Measurements from ENCODE around the gene IDH2. TPM values are rescaled to one million over a fixed set of nuclear protein-coding genes. Genes with fewer than 3 reads are reported as not detected.
"Not testable (repeated sequence)": the region's sequence is repeated elsewhere in the genome, so short reads cannot be mapped to it uniquely, and the experiment has no call there.

IDH2 gene
- 44.6 TPM for total RNA-seq

DNA sequence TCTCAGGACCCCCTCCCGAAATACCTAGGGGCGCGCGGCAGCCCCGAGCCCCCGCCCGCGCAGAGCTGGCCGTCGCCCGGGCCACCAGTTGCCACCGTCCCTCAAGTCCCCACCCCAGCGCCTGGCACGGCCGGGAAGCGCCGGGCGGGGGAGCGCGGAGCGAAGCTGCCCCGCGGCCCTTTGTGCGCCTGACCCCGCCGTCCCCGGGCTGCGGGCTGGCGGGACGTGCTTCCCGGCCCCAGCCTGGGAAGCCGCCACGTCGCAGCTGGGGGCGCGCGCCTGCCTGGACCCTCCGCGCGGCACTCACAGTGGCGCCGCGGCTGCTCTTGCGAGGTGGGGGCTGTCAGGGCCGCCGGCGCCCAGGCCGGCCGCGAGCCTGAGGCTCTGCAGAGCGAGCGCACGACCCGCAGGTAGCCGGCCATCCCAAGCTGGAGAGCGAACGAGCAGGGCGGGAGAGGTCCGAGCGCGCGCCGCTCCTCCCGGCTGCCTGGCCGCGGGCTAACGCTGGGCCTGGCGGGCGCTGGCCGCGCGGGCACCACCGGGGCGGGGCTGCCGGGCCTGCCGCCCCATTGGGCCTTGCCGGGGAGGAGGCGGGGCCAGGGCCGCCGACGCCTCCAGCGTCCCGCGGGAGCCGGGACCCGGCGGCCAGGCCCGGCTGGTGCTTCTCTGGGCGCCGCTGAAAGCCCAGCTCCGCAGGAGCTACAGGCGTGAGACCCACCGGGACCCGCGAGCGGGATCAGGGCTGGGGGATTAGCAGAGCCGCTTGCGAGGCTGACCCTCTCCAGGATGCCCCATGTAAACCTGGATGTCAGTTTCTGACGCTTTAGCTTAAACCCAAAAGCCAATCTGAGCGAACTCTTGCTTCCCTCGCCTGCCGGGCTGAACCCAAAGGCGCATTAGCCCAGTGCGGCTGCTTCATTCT lies at the start of gene IDH2:
IDH2 (minus strand) TSS at position 500 of the 922 bp plus-strand sequence; CDS start at position 422, 78 bp downstream.
- peak within 1 kb of the TSS; percentile 78 for H3K4me3 ChIP-seq (ENCODE audit: low read length)
- H3K4me1 ChIP-seq (ENCODE audit: insufficient read depth, low read length): peaks cover 50% of the 10 kb centered on the region
- no peaks in the 10 kb centered on the region for H3K9me3 ChIP-seq (ENCODE audit: low read depth, low read length)
- H3K27me3 ChIP-seq (ENCODE audit: insufficient read depth, low read length): no peaks in the 10 kb centered on the region

DNA sequence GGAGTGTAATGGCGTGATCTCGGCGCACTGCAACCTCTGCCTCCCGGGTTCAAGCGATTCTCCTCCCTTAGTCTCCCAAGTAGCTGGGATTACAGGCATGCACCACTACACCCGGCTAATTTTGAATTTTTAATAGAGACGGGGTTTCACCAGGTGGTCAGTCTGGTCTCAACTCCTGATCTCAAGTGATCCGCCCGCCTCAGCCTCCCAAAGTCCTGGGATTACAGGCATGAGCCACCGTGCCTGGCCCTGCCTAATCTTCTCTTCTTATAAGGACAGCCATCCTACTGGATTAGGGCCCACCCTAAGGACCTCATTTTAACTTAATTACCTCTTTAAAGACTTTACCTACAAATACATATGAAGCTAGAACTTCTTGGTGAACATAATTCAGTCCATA lies 48.3 kb upstream of the IDH2 start:
- H3K9me3 ChIP-seq (ENCODE audit: low read depth, low read length); H3K27me3 ChIP-seq (ENCODE audit: insufficient read depth, low read length); H3K4me3 ChIP-seq (ENCODE audit: low read length); H3K4me1 ChIP-seq (ENCODE audit: insufficient read depth, low read length): not testable (repeated sequence)

- Histone ChIP-seq H3K4me1 (ENCODE audit: insufficient read depth, low read length) (no peaks in the 10 kb centered on the region), H3K27me3 (ENCODE audit: insufficient read depth, low read length) (no peaks in the 10 kb centered on the region), H3K4me3 (ENCODE audit: low read length) (no peak overlapping the region), H3K9me3 (ENCODE audit: low read depth, low read length) (no peaks in the 10 kb centered on the region)
Measured at GRCh38 chr15:90149609-90150340, 47.5 kb upstream of the IDH2 start.

- H3K27me3 ChIP-seq (ENCODE audit: insufficient read depth, low read length); H3K9me3 ChIP-seq (ENCODE audit: low read depth, low read length): not testable (repeated sequence)
Measured at GRCh38 chr15:90146198-90146761, 44.0 kb upstream of the IDH2 start.

DNA sequence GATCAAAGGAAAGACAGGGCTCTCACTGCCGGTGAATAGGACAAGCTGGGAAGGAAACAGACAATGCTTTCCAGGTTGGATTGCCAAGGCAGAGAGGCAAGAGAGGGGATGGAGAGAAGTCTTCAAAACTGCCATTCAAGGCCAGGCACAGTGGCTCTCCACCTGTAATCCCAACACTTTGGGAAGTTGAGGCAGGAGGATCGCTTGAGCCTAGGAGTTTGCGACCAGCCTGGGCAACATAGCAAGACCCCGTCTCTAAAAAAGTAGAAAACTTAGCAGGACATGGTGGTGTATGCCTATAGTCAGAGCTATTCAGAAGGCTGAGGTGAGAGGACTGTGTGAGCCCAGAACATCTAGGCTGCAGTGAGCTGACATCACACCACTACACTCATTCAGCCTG lies 43.5 kb upstream of the IDH2 start:
- no peaks in the 10 kb centered on the region for H3K9me3 ChIP-seq (ENCODE audit: low read depth, low read length)
- H3K4me1 ChIP-seq (ENCODE audit: insufficient read depth, low read length): peaks cover 18% of the 10 kb centered on the region
- no peaks in the 10 kb centered on the region for H3K27me3 ChIP-seq (ENCODE audit: insufficient read depth, low read length)
- no peak overlapping the region for H3K4me3 ChIP-seq (ENCODE audit: low read length)

More at GRCh38 chr15:90146198-90146761, 44.0 kb upstream of the IDH2 start:
- H3K4me1 ChIP-seq (ENCODE audit: insufficient read depth, low read length): peaks cover 18% of the 10 kb centered on the region
- not testable (repeated sequence) for H3K4me3 ChIP-seq (ENCODE audit: low read length)

DNA sequence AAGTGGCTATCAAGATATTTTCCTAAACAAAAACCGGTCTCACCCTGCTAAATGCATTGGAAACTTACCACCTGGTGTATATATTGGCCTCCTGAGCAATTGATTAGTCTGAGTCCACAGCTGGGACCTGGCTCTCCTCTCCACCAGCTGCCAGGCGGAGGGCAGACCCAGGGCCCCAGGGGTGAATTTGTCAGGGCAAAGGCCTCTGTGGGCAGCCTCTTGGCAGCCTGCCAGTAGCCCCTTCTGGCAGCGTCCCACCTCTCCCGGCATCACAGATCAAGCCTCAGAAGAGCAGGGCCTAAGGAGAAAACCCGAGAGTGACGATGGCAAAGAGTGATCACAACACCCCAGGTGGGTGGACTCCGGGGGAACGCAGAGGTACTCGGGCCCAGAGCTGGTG lies 43.0 kb upstream of the IDH2 start:
- Histone ChIP-seq H3K4me1 (ENCODE audit: insufficient read depth, low read length) (peaks cover 18% of the 10 kb centered on the region), H3K9me3 (ENCODE audit: low read depth, low read length) (no peaks in the 10 kb centered on the region), H3K27me3 (ENCODE audit: insufficient read depth, low read length) (no peaks in the 10 kb centered on the region), H3K4me3 (ENCODE audit: low read length) (no peak overlapping the region)

GRCh38 chr15:90143166-90143655 lies 40.9 kb upstream of the IDH2 start:
- H3K4me1 ChIP-seq (ENCODE audit: insufficient read depth, low read length): peaks cover 18% of the 10 kb centered on the region
- H3K9me3 ChIP-seq (ENCODE audit: low read depth, low read length): no peaks in the 10 kb centered on the region
- H3K4me3 ChIP-seq (ENCODE audit: low read length): no peak overlapping the region
- H3K27me3 ChIP-seq (ENCODE audit: insufficient read depth, low read length): no peaks in the 10 kb centered on the region

DNA sequence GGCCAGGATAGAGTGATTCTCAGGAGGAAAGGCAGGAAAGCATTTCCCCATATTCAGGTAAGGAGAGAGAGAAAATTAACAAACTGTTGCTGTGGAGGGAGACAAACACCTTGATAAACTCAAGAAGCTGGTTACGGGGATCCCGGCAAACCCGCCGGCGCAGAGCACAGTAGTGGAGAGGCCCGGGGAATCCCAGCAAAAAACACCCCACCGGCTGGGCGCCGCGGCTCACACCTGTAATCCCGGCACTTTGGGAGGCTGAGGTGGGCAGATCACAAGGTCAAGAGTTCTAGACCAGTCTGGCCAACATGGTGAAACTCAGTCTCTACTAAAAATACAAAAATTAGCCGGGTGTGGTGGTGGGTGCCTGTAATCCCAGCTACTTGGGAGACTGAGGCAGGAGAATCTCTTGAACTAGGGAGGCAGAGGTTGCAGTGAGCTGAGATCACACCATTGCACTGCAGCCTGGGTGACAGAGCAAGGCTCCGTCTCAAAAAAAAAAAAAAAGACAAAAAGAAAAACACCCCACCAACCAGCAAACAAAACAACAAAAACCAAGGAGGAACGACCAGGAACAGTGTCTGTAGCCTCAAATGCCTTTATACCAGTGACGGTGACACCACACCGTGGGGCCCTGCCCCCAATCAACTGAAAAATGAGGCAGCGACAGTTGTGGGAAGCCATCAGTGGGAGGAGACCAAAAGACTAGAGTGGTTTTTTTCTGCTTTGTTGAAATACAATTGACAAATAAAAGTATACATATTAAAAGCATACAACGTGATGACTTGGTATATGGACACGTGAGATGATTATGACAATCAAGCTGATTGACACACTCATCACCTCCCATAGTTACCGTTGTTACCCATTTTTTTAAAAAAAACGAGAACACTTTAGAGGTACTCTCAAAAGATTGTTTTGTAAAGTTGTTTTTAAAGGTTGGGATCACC lies 40.2 kb upstream of the IDH2 start:
- H3K4me3 ChIP-seq (ENCODE audit: low read length): no peak overlapping the region
- H3K4me1 ChIP-seq (ENCODE audit: insufficient read depth, low read length): peaks cover 18% of the 10 kb centered on the region
- no peaks in the 10 kb centered on the region for H3K9me3 ChIP-seq (ENCODE audit: low read depth, low read length)
- no peaks in the 10 kb centered on the region for H3K27me3 ChIP-seq (ENCODE audit: insufficient read depth, low read length)

GRCh38 chr15:90141646-90142045 lies 39.4 kb upstream of the IDH2 start:
- Histone ChIP-seq H3K9me3 (ENCODE audit: low read depth, low read length) (no peaks in the 10 kb centered on the region), H3K27me3 (ENCODE audit: insufficient read depth, low read length) (no peaks in the 10 kb centered on the region), H3K4me3 (ENCODE audit: low read length) (no peak overlapping the region), H3K4me1 (ENCODE audit: insufficient read depth, low read length) (peaks cover 18% of the 10 kb centered on the region)

DNA sequence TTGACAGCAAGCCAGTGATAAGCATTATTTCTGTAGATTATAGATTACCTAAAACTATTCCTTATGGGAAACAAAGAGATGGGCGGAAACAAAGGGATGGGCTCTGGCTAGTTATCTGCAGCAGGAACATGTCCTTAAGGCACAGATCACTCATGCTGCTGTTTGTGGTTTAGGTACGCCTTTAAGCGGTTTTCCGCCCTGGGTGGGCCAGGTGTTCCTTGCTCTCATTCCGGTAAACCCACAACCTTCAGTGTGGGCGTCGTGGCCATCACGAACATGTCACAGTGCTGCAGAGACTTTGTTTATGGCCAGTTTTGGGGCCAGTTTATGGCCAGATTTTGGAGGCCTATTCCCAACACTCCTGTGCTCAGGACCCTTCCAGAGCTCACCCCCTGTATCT lies 37.3 kb upstream of the IDH2 start:
- H3K27me3 ChIP-seq (ENCODE audit: insufficient read depth, low read length); H3K9me3 ChIP-seq (ENCODE audit: low read depth, low read length); H3K4me3 ChIP-seq (ENCODE audit: low read length): not testable (repeated sequence)
- H3K4me1 ChIP-seq (ENCODE audit: insufficient read depth, low read length): peaks cover 18% of the 10 kb centered on the region

DNA sequence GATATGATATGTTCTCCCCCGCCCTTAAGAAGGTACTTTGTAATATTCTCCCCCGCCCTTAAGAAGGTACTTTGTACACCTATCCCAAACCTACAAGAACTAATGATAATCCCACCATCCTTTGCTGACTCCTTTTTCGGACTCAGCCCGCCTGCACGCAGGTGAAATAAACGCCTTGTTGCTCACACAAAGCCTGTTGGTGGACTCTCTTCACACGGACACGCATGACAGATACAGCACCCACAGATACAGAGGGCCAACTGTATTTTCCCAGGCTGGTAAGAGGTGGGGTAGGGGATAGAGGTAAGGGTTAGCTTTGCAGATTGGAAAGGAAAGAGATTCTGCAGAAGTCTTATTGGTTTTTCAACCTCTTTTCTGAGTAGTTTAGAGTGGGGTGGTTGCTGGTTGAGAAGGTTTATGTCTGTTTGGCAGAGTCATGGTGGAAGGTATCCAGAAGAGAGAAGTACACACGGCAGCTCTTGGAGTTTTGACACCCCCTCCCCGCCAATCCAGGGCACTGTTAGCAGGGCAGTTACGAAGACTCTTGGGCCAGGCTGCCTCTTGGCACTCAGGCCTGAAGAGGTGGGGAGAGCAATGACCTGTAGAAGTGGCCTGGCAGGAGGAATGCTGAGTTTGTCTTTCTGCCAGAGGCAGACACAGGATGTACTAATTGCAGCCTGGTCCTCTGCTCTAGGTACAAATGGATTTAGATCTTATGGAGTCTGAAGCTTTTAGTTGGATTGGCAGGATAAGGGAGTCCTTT lies 36.0 kb upstream of the IDH2 start:
- Histone ChIP-seq H3K9me3 (ENCODE audit: low read depth, low read length) (no peaks in the 10 kb centered on the region), H3K4me1 (ENCODE audit: insufficient read depth, low read length) (peaks cover 15% of the 10 kb centered on the region), H3K4me3 (ENCODE audit: low read length) (no peak overlapping the region), H3K27me3 (ENCODE audit: insufficient read depth, low read length) (no peaks in the 10 kb centered on the region)

DNA sequence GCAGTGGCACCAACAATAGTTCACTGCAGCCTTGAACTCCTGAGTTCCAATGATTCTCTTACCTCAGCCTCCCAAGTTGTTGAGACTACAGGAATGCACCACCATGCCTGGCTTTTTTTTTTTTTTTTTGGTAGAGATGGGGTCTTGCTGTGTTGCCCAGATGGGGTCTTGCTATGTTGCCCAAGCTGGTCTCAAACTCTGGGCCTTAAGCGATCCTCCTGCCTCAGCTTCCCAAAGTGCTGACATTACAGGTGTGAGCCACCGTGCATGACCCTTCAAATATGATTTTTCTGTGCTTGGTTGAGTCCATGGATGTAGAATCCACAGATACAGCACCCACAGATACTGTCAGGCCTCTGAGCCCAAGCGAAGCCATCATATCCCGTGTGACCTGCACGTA lies 30.2 kb upstream of the IDH2 start:
- Histone ChIP-seq H3K9me3 (ENCODE audit: low read depth, low read length) (no peaks in the 10 kb centered on the region), H3K27me3 (ENCODE audit: insufficient read depth, low read length) (no peaks in the 10 kb centered on the region), H3K4me1 (ENCODE audit: insufficient read depth, low read length) (no peaks in the 10 kb centered on the region), H3K4me3 (ENCODE audit: low read length) (no peak overlapping the region)

- Histone ChIP-seq H3K4me1 (ENCODE audit: insufficient read depth, low read length) (no peaks in the 10 kb centered on the region), H3K27me3 (ENCODE audit: insufficient read depth, low read length) (peaks cover 3% of the 10 kb centered on the region), H3K9me3 (ENCODE audit: low read depth, low read length) (no peaks in the 10 kb centered on the region), H3K4me3 (ENCODE audit: low read length) (no peak overlapping the region)
Measured at GRCh38 chr15:90131848-90132247, 29.6 kb upstream of the IDH2 start.

- Histone ChIP-seq H3K4me1 (ENCODE audit: insufficient read depth, low read length) (no peaks in the 10 kb centered on the region), H3K27me3 (ENCODE audit: insufficient read depth, low read length) (peaks cover 5% of the 10 kb centered on the region), H3K4me3 (ENCODE audit: low read length) (no peak overlapping the region), H3K9me3 (ENCODE audit: low read depth, low read length) (no peaks in the 10 kb centered on the region)
Measured at GRCh38 chr15:90130291-90130690, 28.0 kb upstream of the IDH2 start.

All from mononuclear cell (primary cell).